Breast epithelium (tissue), 3 donors: ENCODE measurements around the gene CCDC78.

Source experiments
- POLR2A ChIP-seq: fragments of 450-650 bp; IDR thresholded peaks from one replicate; pipeline ENCODE4 v1.6.1; 2016; ENCODE audit warnings: antibody characterized with exemption, mild to moderate bottlenecking, moderate library complexity
- POLR2AphosphoS5 ChIP-seq, 3 donors: sonication (generic); formaldehyde crosslinking; IDR thresholded peaks; one replicate each; pipeline ENCODE4 v1.6.1; 2017; ENCODE audit warnings: antibody characterized with exemption in 3 of 3
- TF ChIP-seq, protein P1 (sequence below), 3 donors: fragments of 450-650 bp; IDR thresholded peaks; one replicate each; pipeline ENCODE4 v1.5.1; 2016 to 2017; ENCODE audit warnings: antibody characterized with exemption in 3 of 3, mild to moderate bottlenecking in 3 of 3, moderate library complexity in 3 of 3

DNA sequence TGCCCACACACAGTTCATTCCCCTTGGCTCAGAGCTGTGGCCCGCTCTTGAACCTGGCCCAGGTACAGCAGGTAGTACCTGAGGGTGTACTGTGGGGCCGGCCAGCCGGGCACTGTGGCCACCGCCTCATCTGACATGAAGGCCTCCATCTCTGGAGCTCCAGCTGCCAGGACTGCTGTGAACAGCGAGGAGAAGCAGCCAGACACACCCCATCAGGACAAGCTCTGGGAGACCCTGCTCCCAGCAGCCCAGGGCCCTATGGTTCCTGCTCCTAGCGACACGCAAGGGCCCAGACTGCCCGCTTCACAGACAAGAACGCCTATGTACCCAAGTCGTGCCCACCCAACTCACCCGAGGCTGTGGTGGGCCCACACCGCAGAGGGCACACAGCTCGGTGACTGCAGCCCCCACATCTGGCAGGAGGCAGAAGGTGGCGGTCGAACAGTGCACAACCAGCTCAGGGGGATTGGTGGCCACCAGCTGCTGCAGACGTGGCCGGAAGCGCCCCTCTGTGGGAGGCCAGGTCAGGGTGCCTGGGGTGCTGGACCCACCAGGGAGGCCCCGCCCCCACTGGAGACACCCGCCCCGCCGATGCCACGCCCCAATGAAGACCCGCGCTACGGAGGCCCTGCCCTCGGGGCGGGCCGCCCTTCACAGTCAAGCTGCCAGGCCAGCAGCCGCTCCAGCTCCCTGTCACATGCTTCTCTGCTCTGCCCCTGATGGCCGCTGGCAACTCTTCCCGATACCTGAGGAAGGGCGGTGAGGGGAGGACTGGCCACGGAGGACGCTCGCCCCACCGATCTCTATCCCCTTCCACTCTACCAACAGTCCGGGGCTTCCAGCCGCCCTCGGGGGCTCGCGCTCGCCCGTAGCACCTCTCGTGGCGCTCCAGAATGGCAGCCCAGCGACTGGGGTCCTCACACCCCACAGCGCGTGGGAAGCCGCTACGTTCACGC, 47.1 kb downstream of the CCDC78 start:
- TF ChIP-seq, protein P1, sequence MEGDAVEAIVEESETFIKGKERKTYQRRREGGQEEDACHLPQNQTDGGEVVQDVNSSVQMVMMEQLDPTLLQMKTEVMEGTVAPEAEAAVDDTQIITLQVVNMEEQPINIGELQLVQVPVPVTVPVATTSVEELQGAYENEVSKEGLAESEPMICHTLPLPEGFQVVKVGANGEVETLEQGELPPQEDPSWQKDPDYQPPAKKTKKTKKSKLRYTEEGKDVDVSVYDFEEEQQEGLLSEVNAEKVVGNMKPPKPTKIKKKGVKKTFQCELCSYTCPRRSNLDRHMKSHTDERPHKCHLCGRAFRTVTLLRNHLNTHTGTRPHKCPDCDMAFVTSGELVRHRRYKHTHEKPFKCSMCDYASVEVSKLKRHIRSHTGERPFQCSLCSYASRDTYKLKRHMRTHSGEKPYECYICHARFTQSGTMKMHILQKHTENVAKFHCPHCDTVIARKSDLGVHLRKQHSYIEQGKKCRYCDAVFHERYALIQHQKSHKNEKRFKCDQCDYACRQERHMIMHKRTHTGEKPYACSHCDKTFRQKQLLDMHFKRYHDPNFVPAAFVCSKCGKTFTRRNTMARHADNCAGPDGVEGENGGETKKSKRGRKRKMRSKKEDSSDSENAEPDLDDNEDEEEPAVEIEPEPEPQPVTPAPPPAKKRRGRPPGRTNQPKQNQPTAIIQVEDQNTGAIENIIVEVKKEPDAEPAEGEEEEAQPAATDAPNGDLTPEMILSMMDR (IDR thresholded peaks at IDR 0.05): no peak
- TF ChIP-seq POLR2A (no peak), POLR2AphosphoS5 (IDR thresholded peaks at IDR 0.05) (peak in 1 of 3 donors; percentile 18)
